Left cardiac atrium (tissue), 4 donors: ENCODE measurements around the gene HLA-DMA. TPM values are rescaled to one million over a fixed set of nuclear protein-coding genes. Genes with fewer than 3 reads are reported as not detected.

Experiments used
- ATAC-seq, 2 donors: fragments of 200-7000 bp; cut with Tn5 transposase; one replicate each; pipeline ENCODE4 v1.9.1; 2020; ENCODE audit warnings: mild to moderate bottlenecking in 2 of 2, moderate library complexity in 2 of 2
- DNase-seq: peaks from one replicate; pipeline ENCODE4 v3.0.0-alpha.2; 2020
- intact Hi-C, 2 donors: fragments of 100-400 bp; cut with DNase I; formaldehyde crosslinking; loops; one replicate each; pipeline versions ENCODE4 v1.14.1 to v1.15.1; 2022 to 2023
- total RNA-seq, 2 donors: library from RNA; stranded (reverse); fragmentation: NEBNext Ultra II Directional; extraction: Animal tissue kit (Norgen Biotek cat#: 25700); gene quantifications; one replicate each; pipeline ENCODE4 v1.2.1, GENCODE V29; 2021
- donor health status: DM: no; HTN: yes; CAD: no.
- donor health status: DM: no; HTN: yes; CAD: no; lungs with severe emphysema.
- donor health status: DM: yes; HTN: yes; CAD: no.
- donor health status: Dilated cardiomyopathy.

HLA-DMA gene
- total RNA-seq, 2 donors from 2014 or later: 20.5 to 38.8 TPM

DNA sequence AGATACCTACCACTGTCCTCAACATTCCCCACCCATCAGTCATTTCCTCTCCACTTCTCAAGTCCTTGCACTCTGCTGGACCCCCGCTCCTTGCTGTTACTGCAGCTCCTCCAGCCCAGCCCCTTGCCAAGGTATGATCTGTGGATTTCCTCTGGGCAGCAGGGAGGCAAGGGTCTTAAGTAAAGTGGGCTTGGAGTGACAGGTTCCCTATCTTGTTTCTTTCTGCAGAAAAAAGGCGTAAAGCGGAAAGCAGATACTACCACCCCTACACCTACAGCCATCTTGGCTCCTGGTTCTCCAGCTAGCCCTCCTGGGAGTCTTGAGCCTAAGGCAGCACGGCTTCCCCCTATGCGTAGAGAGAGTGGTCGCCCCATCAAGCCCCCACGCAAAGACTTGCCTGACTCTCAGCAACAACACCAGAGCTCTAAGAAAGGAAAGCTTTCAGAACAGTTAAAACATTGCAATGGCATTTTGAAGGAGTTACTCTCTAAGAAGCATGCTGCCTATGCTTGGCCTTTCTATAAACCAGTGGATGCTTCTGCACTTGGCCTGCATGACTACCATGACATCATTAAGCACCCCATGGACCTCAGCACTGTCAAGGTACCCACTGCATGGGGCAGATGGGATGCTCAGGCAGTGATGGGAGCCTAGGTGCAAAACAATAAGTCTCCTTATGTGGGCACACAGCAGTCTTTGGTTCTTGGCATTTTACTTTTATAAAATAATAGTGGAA, 23.6 kb upstream of the HLA-DMA start:
- ATAC-seq: no peak
- intact Hi-C loops: no loop called here

GRCh38 chr6:32975886-32976285, 23.0 kb upstream of the HLA-DMA start:
- ATAC-seq (no peak), DNase-seq (no peak)
- intact Hi-C loops: no loop called here

More for the DNA sequence above, 23.6 kb upstream of the HLA-DMA start:
- DNase-seq: no peak

GRCh38 chr6:32974541-32975308, 21.8 kb upstream of the HLA-DMA start:
- no peak for ATAC-seq
- intact Hi-C loops: no loop called here
- no peak for DNase-seq

GRCh38 chr6:32974016-32974333, 21.1 kb upstream of the HLA-DMA start:
- ATAC-seq: no peak
- intact Hi-C loops: no loop called here
- DNase-seq: no peak

GRCh38 chr6:32973144-32974015, 20.5 kb upstream of the HLA-DMA start:
- peak; percentile 51 for DNase-seq
- ATAC-seq: no peak
- intact Hi-C loops: no loop called here

DNA sequence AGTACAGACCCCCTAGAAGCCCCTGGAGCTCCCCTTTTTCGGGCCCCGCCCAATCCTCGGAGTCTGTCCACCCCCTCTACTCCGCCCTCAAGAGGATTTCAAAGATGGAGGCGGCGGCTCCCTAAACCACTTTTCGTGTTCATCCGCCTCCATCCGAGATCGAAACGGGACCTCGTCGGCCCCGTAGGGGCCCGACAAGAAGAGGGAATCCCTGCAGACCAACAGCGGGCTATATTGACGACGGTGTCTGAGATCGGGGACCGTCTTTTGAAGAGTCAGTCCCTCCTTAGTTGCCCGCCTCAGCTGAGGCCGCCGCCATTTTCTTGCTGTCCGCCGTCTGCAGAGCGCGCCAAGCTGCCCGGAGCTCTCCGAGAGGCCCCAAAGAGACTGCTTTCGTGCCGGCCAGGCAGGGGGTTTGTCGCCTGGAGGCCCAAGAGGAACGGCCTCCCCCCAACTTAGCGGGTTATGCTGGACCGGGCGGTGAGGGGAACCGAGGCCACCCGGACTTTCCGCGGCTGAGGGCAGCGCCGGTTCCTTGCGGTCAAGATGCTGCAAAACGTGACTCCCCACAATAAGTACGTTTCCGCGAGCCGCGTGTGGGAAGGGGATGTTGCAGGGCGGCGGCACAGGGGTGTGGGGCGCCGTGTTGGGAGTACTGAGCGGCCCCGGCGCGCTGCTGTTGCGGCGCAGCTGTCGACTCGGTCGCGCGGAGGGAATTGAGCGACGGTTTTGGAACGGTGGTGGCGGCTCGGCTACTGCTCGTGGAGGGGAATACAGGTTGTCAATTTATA, 19.7 kb upstream of the HLA-DMA start:
- ATAC-seq (peak in 1 of 2 donors; percentile 1), DNase-seq (peak; percentile 53)
- intact Hi-C loops: no loop called here

DNA sequence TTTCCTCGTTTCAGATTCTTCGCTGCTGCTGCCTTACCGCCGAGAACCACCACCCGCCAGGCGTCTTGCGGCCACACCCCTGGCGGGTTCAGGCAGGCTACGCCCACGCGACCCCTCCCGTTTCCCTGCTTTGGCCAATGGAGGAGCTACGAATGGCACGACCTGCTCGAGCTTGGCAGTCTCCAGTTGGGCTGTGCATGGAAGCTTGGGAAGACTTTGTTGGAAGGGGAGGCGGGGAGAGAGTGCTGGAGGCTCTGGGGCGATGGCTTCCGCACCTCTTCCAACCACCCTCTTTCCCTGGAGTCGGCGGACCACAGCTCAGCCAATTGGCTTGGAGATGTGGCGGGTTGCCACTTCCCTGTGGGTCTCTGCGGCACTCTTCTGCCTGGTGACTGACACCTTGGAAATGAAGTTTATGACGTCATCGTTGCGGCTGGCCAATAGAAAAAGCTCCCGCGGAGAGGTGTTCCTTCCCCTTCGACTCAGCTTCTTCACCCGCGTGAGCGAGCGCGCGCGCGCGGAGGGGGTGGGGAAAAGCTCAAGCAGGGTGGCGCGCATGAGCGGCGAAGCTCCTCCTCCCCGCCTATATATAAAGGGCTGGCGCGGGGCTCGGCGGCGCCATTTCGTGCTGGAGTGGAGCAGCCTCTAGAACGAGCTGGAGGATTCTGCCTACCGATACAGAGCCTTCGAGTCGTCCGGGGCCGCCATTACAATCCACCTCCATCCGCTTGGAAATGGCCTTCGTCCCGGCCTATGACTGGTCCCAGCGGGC, 18.9 kb upstream of the HLA-DMA start:
- DNase-seq (peak; percentile 99), ATAC-seq (peak; percentile 55 to 58)
- intact Hi-C loops: no loop called here

DNA sequence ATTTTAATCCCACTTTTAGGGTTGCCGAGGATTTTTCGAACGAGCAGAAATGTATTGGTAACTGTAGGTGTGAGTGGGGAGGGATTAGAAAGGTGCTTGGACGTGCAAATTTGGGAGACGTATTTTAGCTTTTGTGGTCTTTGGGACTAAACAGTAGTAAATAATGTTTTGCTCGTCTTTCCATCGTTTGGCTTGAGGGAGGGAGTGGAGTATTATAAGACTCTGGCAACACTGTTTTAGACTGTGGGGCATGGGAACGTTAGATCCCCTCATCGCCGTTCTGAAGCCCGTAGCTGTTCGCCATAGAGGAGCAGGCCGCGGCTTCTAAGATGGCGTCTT, 18.3 kb upstream of the HLA-DMA start:
- intact Hi-C loops: no loop called here
- ATAC-seq (no peak), DNase-seq (no peak)

DNA sequence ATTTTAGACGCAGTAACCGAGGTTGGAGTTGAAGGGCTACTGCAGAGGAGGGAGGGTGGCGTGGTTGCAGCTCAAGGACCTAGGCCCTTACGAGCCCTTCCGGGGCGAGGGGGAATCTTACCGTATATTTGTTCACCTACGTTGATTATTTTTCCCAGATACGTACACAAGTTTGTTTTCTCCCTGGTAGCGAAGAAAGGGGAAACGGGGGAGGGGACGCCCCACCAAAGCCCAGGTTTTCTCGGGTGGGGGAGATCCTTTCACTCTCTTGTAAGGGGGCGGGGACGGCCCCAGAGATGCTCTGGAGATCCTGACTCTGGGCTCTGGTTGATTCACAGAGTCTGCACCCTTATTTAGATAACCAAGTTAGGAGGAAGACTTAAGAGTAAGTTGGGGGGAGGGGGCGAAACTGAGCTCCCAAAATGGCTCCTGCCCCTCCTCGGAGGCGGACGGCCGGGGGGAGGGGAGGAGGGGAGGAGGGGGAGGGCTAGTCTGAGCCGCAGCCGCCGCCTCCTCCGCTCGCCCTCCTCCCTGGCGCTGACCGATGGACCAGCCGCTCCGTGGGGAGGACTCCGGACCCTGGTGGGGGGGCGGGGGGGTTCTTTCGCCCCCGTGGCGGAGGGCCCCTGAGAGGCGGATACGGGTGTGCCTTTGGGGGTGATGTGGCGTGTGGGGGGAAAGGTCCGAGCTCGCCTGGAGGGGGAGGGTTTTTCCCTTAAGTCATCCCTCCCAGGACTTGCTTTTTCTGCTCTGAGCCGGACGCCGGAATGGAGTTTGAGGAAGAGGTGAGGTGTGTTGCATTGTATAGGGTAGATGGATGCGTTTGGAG, 17.7 kb upstream of the HLA-DMA start:
- DNase-seq (peak; percentile 93), ATAC-seq (peak; percentile 47 to 58)
- intact Hi-C loops: no loop called here

DNA sequence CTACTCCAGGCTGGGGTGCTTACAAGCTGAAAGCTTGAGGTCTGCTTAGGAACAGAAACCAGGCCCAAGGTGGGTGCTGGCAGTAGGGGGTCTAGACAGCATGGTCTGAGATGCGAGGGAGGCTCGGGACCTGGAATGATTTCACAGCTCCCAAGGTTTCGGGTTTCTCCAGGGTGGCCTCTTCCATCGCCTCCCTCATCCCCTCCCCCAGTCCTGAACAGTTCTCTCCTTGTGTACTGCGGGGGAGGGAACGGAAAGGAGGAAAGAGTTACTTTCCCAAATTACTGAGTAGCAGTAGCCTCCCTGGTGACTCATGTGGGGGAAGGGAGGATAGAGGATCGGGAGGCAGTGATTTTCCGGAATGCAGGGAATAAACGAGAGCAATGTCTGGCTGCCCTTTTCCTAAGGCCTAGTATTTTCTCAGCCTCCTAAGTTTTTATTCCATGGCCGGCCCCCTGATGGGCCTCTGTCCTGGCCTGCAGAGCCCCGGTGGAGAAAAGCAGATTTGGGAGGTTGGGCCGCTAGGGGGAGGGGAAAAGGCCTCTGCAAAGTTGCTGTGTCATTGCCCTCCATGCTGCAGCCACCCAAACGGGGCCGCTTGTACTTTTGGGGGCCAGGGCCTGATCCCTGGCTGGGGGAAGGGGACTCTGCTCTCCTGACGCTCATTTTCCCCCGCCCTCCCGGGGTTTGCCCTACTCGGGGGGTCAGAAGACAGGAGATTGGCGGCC, 17.0 kb upstream of the HLA-DMA start:
- peak; percentile 3 to 32 for ATAC-seq

DNA sequence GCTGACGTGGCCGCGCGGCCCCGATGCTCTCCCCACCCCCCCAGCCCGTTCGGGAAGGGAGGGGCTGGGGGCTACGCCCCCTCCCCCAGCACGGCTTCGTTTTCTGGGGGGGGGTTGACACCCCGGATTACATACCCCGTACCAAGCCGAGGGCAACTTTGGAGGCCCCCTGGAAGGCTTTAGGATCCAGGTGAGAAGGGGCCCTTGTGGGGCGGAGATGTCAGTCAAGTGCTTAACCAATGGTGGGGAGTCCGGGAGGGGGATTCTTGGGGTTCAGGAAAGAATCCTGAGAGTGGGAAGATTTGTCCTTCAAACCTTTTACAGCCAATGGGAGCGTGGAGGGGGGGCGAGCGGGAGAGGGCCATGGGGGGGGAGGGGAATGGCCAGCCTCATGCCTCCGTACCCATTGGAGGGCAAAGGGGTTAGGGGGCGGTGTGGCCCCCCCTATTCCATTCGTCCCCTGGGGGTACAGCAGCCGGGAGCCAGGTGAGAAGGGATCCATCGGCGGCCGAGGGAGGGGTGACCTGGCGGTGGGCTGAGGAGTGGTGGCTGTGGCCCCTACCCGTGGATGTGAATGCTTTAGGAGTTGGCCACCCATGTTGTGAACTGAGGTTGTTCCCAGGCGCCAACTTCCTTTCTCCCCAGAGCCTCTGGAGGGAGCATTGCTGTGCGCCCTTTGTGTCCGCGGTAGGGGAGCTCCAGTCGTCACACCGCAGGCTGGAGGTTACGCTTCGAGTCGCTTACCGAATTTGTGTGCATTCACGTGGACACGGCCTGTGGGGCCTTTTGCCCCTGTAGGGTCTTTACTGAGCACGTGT, 16.2 kb upstream of the HLA-DMA start:
- intact Hi-C loops: no loop called here
- peak; percentile 82 for DNase-seq
- peak; percentile 38 to 45 for ATAC-seq

More for the DNA sequence above, 17.0 kb upstream of the HLA-DMA start:
- peak; percentile 82 for DNase-seq
- intact Hi-C loops: no loop called here

DNA sequence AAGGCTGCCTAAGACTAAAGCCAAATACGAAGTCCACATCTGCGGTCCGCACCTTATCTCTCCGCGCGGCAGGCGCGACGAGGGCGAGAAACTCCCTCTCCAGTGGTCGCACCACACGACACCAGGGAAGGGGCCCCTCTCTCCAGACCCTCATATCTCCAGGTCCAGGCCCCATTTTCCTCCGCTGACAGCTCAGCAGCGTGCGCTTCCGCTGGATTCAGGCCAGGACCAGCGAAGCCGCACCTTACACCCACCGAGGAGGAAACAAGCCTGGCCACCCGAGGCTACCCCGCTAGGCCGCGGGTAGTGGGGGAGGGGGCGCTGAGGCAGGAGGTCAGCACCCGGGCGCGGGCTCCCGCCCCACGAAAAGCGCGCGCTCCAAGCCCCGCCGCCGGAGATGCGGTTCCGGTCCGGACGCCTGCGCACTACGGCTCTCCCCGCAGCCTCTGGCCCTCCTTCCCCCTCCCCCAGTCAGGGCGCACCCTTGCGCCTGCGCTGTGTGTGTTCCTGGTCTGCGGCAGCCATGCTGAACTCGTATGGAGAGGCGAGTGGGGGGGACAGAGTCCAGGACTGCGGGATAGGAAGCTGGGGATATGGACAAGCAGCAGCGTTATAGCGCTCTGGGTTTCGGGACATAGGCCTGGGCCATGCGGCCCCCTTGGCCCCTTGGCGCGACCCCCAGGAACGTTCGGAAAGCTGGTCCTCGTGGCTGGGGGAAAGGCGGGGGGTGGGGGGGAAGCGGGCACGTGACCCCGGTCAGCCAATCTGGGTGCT, 15.4 kb upstream of the HLA-DMA start, which contains the start of gene BRD2:
BRD2 (plus strand) TSS at position 502 of the 774 bp plus-strand sequence. CDS start 4,305 bp downstream, outside the sequence.
- ATAC-seq: peak; percentile 69 to 71
- peak; percentile 96 for DNase-seq
- intact Hi-C loops: no loop called here

GRCh38 chr6:32967151-32968091, 14.5 kb upstream of the HLA-DMA start:
- intact Hi-C loops: no loop called here
- no peak for DNase-seq
- ATAC-seq: no peak

DNA sequence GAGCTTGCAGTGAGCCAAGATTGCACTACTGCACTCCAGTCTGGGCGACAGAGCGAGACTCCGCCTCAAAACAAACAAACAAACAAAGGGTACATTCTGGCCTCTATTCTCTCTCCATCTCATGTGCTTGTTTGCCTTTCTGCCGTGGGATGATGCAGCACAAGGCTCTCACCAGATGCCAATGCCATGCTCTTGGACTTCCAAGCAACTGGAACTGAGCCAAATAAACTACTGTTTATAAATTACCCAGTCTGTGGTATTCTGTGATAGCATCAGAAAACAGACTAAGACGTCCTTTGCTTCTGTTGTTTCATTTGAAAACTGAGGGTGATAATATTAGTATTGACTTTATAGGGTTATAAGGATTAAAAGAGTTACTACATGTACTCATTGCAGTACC, 11.9 kb upstream of the HLA-DMA start:
- DNase-seq (no peak), ATAC-seq (no peak)
- intact Hi-C loops: no loop called here
